Activated T-helper 2 cell treated with anti-CD3 and anti-CD28 coated beads, Interferon-gamma antibody, Interleukin-2, Interleukin-4, amounts not matched to agents 10 μg/mL and 5 μg/mL and 100 μg/mL, durations not matched to agents 14 hours and 24 hours and 36 hours (primary cell): ENCODE measurements around the gene LRRC27. TPM values are rescaled to one million over a fixed set of nuclear protein-coding genes. Genes with fewer than 3 reads are reported as not detected.

Experiments used
- DNase-seq: peaks from one replicate; pipeline ENCODE4 v3.0.0; 2021; ENCODE audit warnings: low spot score
- H3K27ac Mint-ChIP-seq: one replicate; pipeline ENCODE4 v1.8.0; 2021; ENCODE audit warnings: mixed read lengths
- H3K27me3 Mint-ChIP-seq: one replicate; pipeline ENCODE4 v1.8.0; 2021; ENCODE audit warnings: low read depth, mixed read lengths
- H3K36me3 Mint-ChIP-seq: one replicate; pipeline ENCODE4 v1.8.0; 2021; ENCODE audit warnings: low read depth, mixed read lengths
- H3K4me1 Mint-ChIP-seq: one replicate; pipeline ENCODE4 v1.8.0; 2021; ENCODE audit warnings: low read depth, mixed read lengths
- H3K4me3 Mint-ChIP-seq: one replicate; pipeline ENCODE4 v1.8.0; 2021; ENCODE audit warnings: low read depth, mild to moderate bottlenecking, moderate library complexity, mixed read lengths
- H3K9me3 Mint-ChIP-seq: one replicate; pipeline ENCODE4 v1.8.0; 2021; ENCODE audit warnings: mixed read lengths
- intact Hi-C: fragments of 100-400 bp; cut with micrococcal nuclease; formaldehyde crosslinking; loops from one replicate; pipeline ENCODE4 v1.15.1; 2023
- total RNA-seq: library from RNA; stranded (reverse); gene quantifications from 2 replicates; pipeline ENCODE4 v1.2.3, GENCODE V29; 2022

The LRRC27 gene
- total RNA-seq, 1 donor from 2014 or later: 3.5 TPM

GRCh38 chr10:132407243-132407746 is 75.3 kb downstream of the LRRC27 start:
- Mint-ChIP-seq H3K4me3 (no peak overlapping the region), H3K9me3 (no peaks in the 10 kb centered on the region), H3K27ac (no peak overlapping the region), H3K36me3 (no peaks in the 10 kb centered on the region), H3K27me3 (no peaks in the 10 kb centered on the region), H3K4me1 (no peaks in the 10 kb centered on the region)
- DNase-seq: no peak
- intact Hi-C loops: no loop called here

- intact Hi-C loops: no loop called here
- H3K4me3 Mint-ChIP-seq: no peak overlapping the region
- no peak overlapping the region for H3K27ac Mint-ChIP-seq
- H3K36me3 Mint-ChIP-seq: no peaks in the 10 kb centered on the region
- H3K4me1 Mint-ChIP-seq: no peaks in the 10 kb centered on the region
- DNase-seq: no peak
- no peaks in the 10 kb centered on the region for H3K27me3 Mint-ChIP-seq
- H3K9me3 Mint-ChIP-seq: no peaks in the 10 kb centered on the region
Observed at GRCh38 chr10:132407846-132408278, 75.9 kb downstream of the LRRC27 start.

GRCh38 chr10:132408367-132408781 is 76.4 kb downstream of the LRRC27 start:
- Mint-ChIP-seq H3K36me3 (no peaks in the 10 kb centered on the region), H3K27me3 (no peaks in the 10 kb centered on the region), H3K27ac (no peak overlapping the region), H3K4me3 (no peak overlapping the region), H3K9me3 (no peaks in the 10 kb centered on the region), H3K4me1 (no peaks in the 10 kb centered on the region)
- no peak for DNase-seq
- intact Hi-C loops: no loop called here

GRCh38 chr10:132408823-132409666 is 77.1 kb downstream of the LRRC27 start:
- intact Hi-C loops: no loop called here
- no peak overlapping the region for H3K4me3 Mint-ChIP-seq

GRCh38 chr10:132409667-132410028 is 77.7 kb downstream of the LRRC27 start:
- Mint-ChIP-seq H3K36me3 (no peaks in the 10 kb centered on the region), H3K4me1 (no peaks in the 10 kb centered on the region), H3K27ac (no peak overlapping the region), H3K27me3 (no peaks in the 10 kb centered on the region), H3K4me3 (no peak overlapping the region), H3K9me3 (no peaks in the 10 kb centered on the region)
- no peak for DNase-seq
- intact Hi-C loops: no loop called here

More at GRCh38 chr10:132408823-132409666, 77.1 kb downstream of the LRRC27 start:
- no peak for DNase-seq
- no peaks in the 10 kb centered on the region for H3K9me3 Mint-ChIP-seq
- no peaks in the 10 kb centered on the region for H3K36me3 Mint-ChIP-seq
- H3K27me3 Mint-ChIP-seq: no peaks in the 10 kb centered on the region
- no peaks in the 10 kb centered on the region for H3K4me1 Mint-ChIP-seq
- no peak overlapping the region for H3K27ac Mint-ChIP-seq

- no peak overlapping the region for H3K27ac Mint-ChIP-seq
- DNase-seq: no peak
- no peaks in the 10 kb centered on the region for H3K4me1 Mint-ChIP-seq
- H3K4me3 Mint-ChIP-seq: no peak overlapping the region
- H3K9me3 Mint-ChIP-seq: no peaks in the 10 kb centered on the region
- no peaks in the 10 kb centered on the region for H3K27me3 Mint-ChIP-seq
- intact Hi-C loops: no loop called here
- no peaks in the 10 kb centered on the region for H3K36me3 Mint-ChIP-seq
Observed at GRCh38 chr10:132410056-132410778, 78.2 kb downstream of the LRRC27 start.

GRCh38 chr10:132410779-132411532 is 79.0 kb downstream of the LRRC27 start:
- no peaks in the 10 kb centered on the region for H3K9me3 Mint-ChIP-seq
- no peak overlapping the region for H3K4me3 Mint-ChIP-seq
- no peaks in the 10 kb centered on the region for H3K36me3 Mint-ChIP-seq
- no peaks in the 10 kb centered on the region for H3K27me3 Mint-ChIP-seq
- DNase-seq: no peak
- intact Hi-C loops: no loop called here
- no peaks in the 10 kb centered on the region for H3K4me1 Mint-ChIP-seq
- H3K27ac Mint-ChIP-seq: no peak overlapping the region

GRCh38 chr10:132411561-132412253 is 79.7 kb downstream of the LRRC27 start:
- no peak for DNase-seq
- Mint-ChIP-seq H3K27me3 (no peaks in the 10 kb centered on the region), H3K4me3 (no peak overlapping the region), H3K9me3 (no peaks in the 10 kb centered on the region), H3K27ac (no peak overlapping the region), H3K4me1 (no peaks in the 10 kb centered on the region), H3K36me3 (no peaks in the 10 kb centered on the region)
- intact Hi-C loops: no loop called here

- intact Hi-C loops: no loop called here
- H3K9me3 Mint-ChIP-seq: no peaks in the 10 kb centered on the region
- no peaks in the 10 kb centered on the region for H3K36me3 Mint-ChIP-seq
- H3K27me3 Mint-ChIP-seq: no peaks in the 10 kb centered on the region
- H3K4me3 Mint-ChIP-seq: no peak overlapping the region
- no peak for DNase-seq
- no peak overlapping the region for H3K27ac Mint-ChIP-seq
- no peaks in the 10 kb centered on the region for H3K4me1 Mint-ChIP-seq
Observed at GRCh38 chr10:132412316-132413192, 80.6 kb downstream of the LRRC27 start.

GRCh38 chr10:132413226-132414205 is 81.5 kb downstream of the LRRC27 start:
- Mint-ChIP-seq H3K36me3 (no peaks in the 10 kb centered on the region), H3K9me3 (no peaks in the 10 kb centered on the region), H3K27me3 (no peaks in the 10 kb centered on the region), H3K4me1 (no peaks in the 10 kb centered on the region), H3K4me3 (no peak overlapping the region), H3K27ac (no peak overlapping the region)
- no peak for DNase-seq
- intact Hi-C loops: no loop called here
